RWPE1 (cell line): ENCODE measurements around the gene TGIF1.

Source experiments
- CTCF ChIA-PET: fragments of 350-600 bp; sonication (Branson Sonifier 250); formaldehyde crosslinking; extraction: SDS; loops from one replicate; lab custom pipeline; 2021; lab: Yijun Ruan, JAX
- POLR2A ChIA-PET: fragments of 400-600 bp; formaldehyde crosslinking; extraction: SDS; loops from one replicate; lab custom pipeline; 2020; ENCODE audit warnings: antibody characterized with exemption; ENCODE audit not compliant: low non-redundant PET; lab: Yijun Ruan, JAX
- DNase-seq: peaks from one replicate; pipeline ENCODE4 v3.0.0; 2012; ENCODE audit warnings: low spot score
- H3K27ac ChIP-seq: fragments of 450-650 bp; 2 replicates; pipeline ENCODE4 v1.5.1; 2017
- CTCF ChIP-seq: fragments of 450-650 bp; conservative IDR thresholded peaks from 2 replicates; pipeline ENCODE4 v1.5.1; 2017; ENCODE audit warnings: low read depth, mild to moderate bottlenecking

The TGIF1 gene

DNA sequence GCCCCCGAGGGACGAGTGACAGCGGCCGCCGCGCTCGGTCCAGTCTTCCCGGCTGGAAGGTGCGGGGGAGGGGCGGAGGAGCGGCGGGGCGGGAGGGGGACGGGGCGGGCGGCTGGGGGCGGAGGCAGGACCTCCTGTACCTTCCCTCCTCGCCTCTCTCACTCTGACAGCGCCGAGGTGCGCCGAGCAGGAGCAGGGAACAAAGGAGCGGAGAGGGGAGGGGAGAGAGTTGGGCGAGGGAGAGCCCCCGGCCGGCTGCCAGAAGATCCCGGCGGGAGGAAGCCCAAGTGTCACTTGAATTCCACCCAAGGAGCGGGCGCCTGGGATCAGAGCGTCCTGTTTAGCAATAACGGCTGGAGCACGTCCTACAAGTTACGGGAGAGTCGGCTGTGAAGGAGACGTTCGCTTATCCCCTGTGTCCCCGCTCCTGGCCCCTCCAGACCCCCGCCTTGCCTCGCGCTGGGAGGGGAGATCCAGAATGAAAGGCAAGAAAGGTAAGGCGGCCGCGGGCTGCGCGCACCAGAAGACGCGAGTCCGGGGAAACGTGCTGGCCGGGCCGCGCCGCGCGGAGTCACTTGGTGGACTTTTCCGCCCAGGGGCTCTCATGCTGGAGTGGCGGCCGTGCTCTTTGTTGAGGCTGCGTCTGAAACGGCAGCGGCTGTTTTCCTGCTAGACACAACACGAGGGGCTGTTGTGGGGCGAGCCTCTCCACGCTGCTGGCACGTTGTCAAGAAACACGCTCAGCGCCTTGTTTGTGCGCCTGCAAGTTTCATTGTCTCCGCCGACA lies at the start of gene TGIF1:
TGIF1 (plus strand) TSS at position 161 of the 787 bp plus-strand sequence; CDS start at position 479, 318 bp downstream.
- TF ChIP-seq CTCF: no peak
- ChIA-PET CTCF (interaction anchor here (0.6 to 1.1 kb wide), 2 partner anchors 9 to 168 kb away, joined by 3 read pairs; no protein-coding TSS in a partner anchor), POLR2A (interaction anchor here (1.0 kb wide), 1 partner anchor 153 kb away, joined by 7 read pairs; no protein-coding TSS in a partner anchor)
- DNase-seq: peak; percentile 76
- H3K27ac ChIP-seq: peak within 1 kb of the TSS; percentile 100

GRCh38 chr18:3400567-3401296 lies 49.2 kb upstream of the TGIF1 start:
- ChIA-PET CTCF (interaction anchor here (0.6 to 0.7 kb wide), 3 partner anchors 78 to 264 kb away, joined by 3 to 4 read pairs (median 3); no protein-coding TSS in a partner anchor), POLR2A (no interaction called here)
- no peak for TF ChIP-seq CTCF
- DNase-seq: no peak
- no peak overlapping the region for H3K27ac ChIP-seq

DNA sequence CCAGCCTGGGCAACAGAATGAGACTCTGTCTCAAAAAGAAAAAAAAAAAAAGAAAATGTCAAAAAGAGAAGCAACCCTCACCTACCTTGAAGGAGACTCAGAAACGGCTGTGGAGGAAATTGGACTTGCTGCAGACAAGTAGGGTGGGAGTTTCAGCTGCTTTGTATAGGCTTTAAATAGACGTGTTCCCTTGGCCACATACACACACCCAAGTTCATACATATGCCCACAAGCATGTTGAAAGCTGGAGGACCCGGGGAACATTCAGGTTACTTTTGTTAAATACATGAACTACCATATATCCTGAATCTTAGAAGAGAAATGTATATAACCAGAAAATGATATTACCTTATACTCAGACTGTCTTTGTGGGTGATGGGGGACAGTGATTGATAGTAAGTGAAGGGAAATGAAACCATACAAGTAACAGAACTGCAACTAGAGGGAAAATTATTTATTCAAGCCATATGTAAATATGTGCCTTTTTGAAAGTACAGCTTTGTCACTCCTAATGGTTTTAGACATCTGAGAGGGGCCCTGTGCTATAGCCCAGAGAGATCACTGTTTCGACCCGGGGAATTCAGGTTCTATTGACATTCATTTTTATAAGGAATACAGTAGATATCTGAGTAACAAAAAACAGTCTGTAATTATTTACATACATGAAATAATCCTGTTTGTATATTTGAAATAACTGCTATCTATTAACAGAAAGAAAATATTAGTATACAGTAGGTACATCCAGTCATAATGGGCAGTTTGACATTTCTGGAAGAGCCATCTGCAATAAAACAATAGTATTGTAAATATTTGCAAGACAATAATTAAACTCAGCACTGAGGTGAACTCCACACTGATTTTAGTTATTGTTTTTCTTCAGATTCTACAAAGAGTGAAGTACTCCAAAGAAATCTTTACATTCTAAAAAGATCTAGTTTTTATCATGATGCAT lies 48.0 kb upstream of the TGIF1 start:
- H3K27ac ChIP-seq: no peak overlapping the region
- ChIA-PET CTCF (interaction anchor here (0.6 kb wide), 1 partner anchor 79 kb away, joined by 3 read pairs; no protein-coding TSS in a partner anchor), POLR2A (no interaction called here)
- DNase-seq: no peak
- no peak for TF ChIP-seq CTCF

DNA sequence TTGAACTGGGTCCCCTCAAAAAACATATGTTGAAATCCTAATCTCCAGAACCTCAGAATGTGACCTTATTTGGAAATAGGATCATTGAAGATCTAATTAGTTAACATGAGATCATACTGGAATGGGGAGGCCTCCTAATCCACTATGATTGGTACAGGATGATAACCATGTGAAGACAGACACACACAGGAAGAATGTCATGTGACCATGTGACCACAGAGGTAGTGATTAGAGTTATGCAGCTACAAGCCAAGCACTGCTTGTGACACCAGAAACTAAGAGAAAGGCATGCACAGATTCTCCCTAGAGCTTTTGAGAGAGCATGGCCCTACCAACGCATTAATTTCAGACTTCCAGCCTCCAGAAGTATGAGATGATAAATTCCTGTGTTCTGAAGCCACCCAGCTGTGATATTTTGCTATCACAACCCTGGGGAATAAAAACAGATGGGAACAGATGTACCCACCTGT lies 47.0 kb upstream of the TGIF1 start:
- ChIA-PET CTCF (interaction anchor here (0.6 kb wide), 1 partner anchor 592 kb away, joined by 4 read pairs; no protein-coding TSS in a partner anchor), POLR2A (no interaction called here)
- no peak for TF ChIP-seq CTCF
- H3K27ac ChIP-seq: no peak overlapping the region
- no peak for DNase-seq

DNA sequence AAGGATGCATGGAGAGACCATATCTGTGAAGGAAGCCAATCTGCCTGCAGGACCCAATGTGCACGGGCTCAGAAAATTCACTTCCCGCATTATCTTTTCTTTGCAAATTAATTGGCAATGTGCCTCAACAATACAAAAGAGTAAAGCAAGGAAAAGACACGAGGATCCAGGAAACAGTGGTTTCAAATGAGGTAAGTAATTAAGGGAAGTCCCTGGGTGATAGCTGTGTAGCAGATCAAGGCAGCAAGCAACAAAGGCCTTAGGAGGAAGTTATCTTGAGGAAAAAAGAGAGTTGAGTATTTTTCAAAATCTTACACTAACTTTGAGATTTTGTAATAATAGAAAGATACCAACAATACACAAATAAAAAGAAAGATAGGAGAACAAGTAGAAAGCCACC lies 44.3 kb upstream of the TGIF1 start:
- DNase-seq: no peak
- CTCF ChIA-PET: no interaction called here
- no peak for TF ChIP-seq CTCF
- H3K27ac ChIP-seq: no peak overlapping the region
- POLR2A ChIA-PET: interaction anchor here (0.5 kb wide), 1 partner anchor 43 kb away, joined by 5 read pairs; no protein-coding TSS in a partner anchor
